Measurements from ENCODE around the gene ZEB2.

DNA sequence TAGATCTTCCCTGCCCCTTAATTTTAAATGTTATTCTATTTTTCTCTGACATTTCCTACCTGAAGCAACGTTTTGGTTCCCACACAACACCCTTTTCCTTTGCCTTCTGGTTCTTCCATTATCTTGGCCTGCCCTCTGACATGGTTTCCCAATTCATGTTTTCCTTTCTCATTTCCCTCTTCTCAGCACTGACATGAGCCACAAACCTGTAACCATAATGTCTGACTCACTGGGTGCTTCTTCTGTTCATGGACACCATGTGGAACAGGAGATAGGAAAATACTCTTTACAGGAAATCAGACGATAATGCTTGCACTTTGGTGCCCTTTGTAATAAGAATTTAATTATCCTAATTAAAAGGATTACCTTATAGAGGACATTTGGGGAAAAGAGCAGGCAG lies 142.0 kb downstream of the ZEB2 start:
- TF ChIP-seq, protein P1, sequence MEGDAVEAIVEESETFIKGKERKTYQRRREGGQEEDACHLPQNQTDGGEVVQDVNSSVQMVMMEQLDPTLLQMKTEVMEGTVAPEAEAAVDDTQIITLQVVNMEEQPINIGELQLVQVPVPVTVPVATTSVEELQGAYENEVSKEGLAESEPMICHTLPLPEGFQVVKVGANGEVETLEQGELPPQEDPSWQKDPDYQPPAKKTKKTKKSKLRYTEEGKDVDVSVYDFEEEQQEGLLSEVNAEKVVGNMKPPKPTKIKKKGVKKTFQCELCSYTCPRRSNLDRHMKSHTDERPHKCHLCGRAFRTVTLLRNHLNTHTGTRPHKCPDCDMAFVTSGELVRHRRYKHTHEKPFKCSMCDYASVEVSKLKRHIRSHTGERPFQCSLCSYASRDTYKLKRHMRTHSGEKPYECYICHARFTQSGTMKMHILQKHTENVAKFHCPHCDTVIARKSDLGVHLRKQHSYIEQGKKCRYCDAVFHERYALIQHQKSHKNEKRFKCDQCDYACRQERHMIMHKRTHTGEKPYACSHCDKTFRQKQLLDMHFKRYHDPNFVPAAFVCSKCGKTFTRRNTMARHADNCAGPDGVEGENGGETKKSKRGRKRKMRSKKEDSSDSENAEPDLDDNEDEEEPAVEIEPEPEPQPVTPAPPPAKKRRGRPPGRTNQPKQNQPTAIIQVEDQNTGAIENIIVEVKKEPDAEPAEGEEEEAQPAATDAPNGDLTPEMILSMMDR (IDR thresholded peaks at IDR 0.05; ENCODE audit: low read depth, low read length, poor library complexity, severe bottlenecking) = no peak
- no peak for TF ChIP-seq EZH2phosphoT487 (IDR thresholded peaks at IDR 0.05; ENCODE audit: borderline replicate concordance, low read length)
